IMR-90 (cell line): ENCODE data around the gene DAD1. TPM values are rescaled to one million over a fixed set of nuclear protein-coding genes. Genes with fewer than 3 reads are reported as not detected.
A peak's percentile ranks its signal among the peaks of the same experiment; 100 is the strongest.

Source experiments
- ATAC-seq: fragments of 200-7000 bp; cut with Tn5 transposase; 2 replicates; pipeline ENCODE4 v1.9.1; 2020; ENCODE audit warnings: low read depth, mild to moderate bottlenecking, moderate library complexity
- BruUV-seq: library from RNA; stranded (reverse); fragments of 400-500 nt; replicated peaks from 2 replicates; lab custom pipeline; 2021; lab: Mats Ljungman, UMichigan
- CTCF ChIA-PET: fragments of 300-600 bp; formaldehyde crosslinking; extraction: SDS; loops from one replicate; lab custom pipeline; 2021; ENCODE audit warnings: antibody characterized with exemption; lab: Yijun Ruan, JAX
- POLR2A ChIA-PET: fragments of 300-600 bp; sonication (Branson Sonifier 250); formaldehyde crosslinking; loops from one replicate; lab custom pipeline; 2022; ENCODE audit warnings: antibody characterized with exemption; ENCODE audit not compliant: unreplicated experiment; lab: Charles Lee
- DNase-seq: peaks from one replicate; pipeline ENCODE4 v3.0.0; 2013
- H2AFZ ChIP-seq: replicated peaks from 2 replicates; pipeline ENCODE3; 2013; ENCODE audit warnings: low read length, mild to moderate bottlenecking; ENCODE audit not compliant: poor library complexity
- H2AK5ac ChIP-seq: 2 replicates; pipeline ENCODE4 v1.6.1; 2013; ENCODE audit warnings: low read depth, low read length, inconsistent platforms
- H2AK9ac ChIP-seq: replicated peaks from 2 replicates; pipeline ENCODE3; 2013; ENCODE audit warnings: mild to moderate bottlenecking, low read depth, low read length, moderate library complexity; ENCODE audit not compliant: poor library complexity
- H2BK120ac ChIP-seq: 2 replicates; pipeline ENCODE4 v1.6.1; 2013; ENCODE audit warnings: low read depth, low read length, inconsistent platforms
- H2BK15ac ChIP-seq: 3 replicates; pipeline ENCODE4 v1.6.1; 2013; ENCODE audit warnings: low read depth, low read length, inconsistent platforms
- H2BK20ac ChIP-seq: 2 replicates; pipeline ENCODE4 v1.6.1; 2013; ENCODE audit warnings: low read depth, mild to moderate bottlenecking, inconsistent platforms, low read length, moderate library complexity
- H2BK5ac ChIP-seq: 2 replicates; pipeline ENCODE4 v1.6.1; 2013; ENCODE audit warnings: mild to moderate bottlenecking, low read depth, low read length, inconsistent platforms; ENCODE audit not compliant: poor library complexity, severe bottlenecking
- H3K14ac ChIP-seq: replicated peaks from 2 replicates; pipeline ENCODE4 v1.6.1; 2013; ENCODE audit warnings: low read depth, low read length, inconsistent platforms
- H3K18ac ChIP-seq: 2 replicates; pipeline ENCODE4 v1.6.1; 2013; ENCODE audit warnings: low read depth, low read length, control low read depth
- H3K23ac ChIP-seq: 2 replicates; pipeline ENCODE4 v1.6.1; 2013; ENCODE audit warnings: low read depth, low read length, inconsistent platforms
- H3K27ac ChIP-seq: 2 replicates; pipeline ENCODE4 v1.5.1; 2013; ENCODE audit warnings: mild to moderate bottlenecking, control low read depth, low read length; ENCODE audit not compliant: insufficient read depth
- H3K27me3 ChIP-seq: 2 replicates; pipeline ENCODE4 v1.6.1; 2013; ENCODE audit warnings: low read length; ENCODE audit not compliant: control insufficient read depth, insufficient read depth
- H3K36me3 ChIP-seq: 2 replicates; pipeline ENCODE4 v1.6.1; 2013; ENCODE audit warnings: low read length, mixed read lengths; ENCODE audit not compliant: control insufficient read depth, insufficient read depth
- H3K4ac ChIP-seq: 2 replicates; pipeline ENCODE4 v1.6.1; 2013; ENCODE audit warnings: low read depth, low read length, inconsistent platforms
- H3K4me1 ChIP-seq: 2 replicates; pipeline ENCODE4 v1.6.1; 2013; ENCODE audit warnings: low read length, mixed read lengths; ENCODE audit not compliant: control insufficient read depth, insufficient read depth
- H3K4me2 ChIP-seq: 2 replicates; pipeline ENCODE4 v1.6.1; 2013; ENCODE audit warnings: low read depth, mild to moderate bottlenecking, control low read depth, low read length, moderate library complexity
- H3K4me3 ChIP-seq: 2 replicates; pipeline ENCODE4 v1.5.1; 2013; ENCODE audit warnings: low read depth, mild to moderate bottlenecking, control low read depth, low read length, moderate library complexity; ENCODE audit not compliant: insufficient read depth
- H3K56ac ChIP-seq: 2 replicates; pipeline ENCODE4 v1.6.1; 2013; ENCODE audit warnings: low read length, inconsistent platforms; ENCODE audit not compliant: insufficient read depth; ENCODE audit errors: extremely low read depth
- H3K79me1 ChIP-seq, 2 experiments: 2 replicates each; pipeline ENCODE4 v1.6.1; 2013; ENCODE audit warnings: low read length in 2 of 2, inconsistent platforms in 1 of 2, low read depth in 1 of 2
- H3K9ac ChIP-seq: 2 replicates; pipeline ENCODE4 v1.6.1; 2013; ENCODE audit warnings: low read depth, low read length, control low read depth
- H3K9me1 ChIP-seq: 2 replicates; pipeline ENCODE4 v1.6.1; 2013; ENCODE audit warnings: low read length, inconsistent platforms; ENCODE audit not compliant: insufficient read depth
- H3K9me3 ChIP-seq: 2 replicates; pipeline ENCODE4 v1.6.1; 2013; ENCODE audit warnings: low read length; ENCODE audit not compliant: control insufficient read depth, insufficient read depth
- H4K20me1 ChIP-seq: 2 replicates; pipeline ENCODE4 v1.6.1; 2013; ENCODE audit warnings: low read length, inconsistent platforms; ENCODE audit not compliant: insufficient read depth
- H4K5ac ChIP-seq: 2 replicates; pipeline ENCODE4 v1.6.1; 2013; ENCODE audit warnings: mild to moderate bottlenecking, low read depth, low read length, control low read depth
- H4K8ac ChIP-seq, 2 experiments: 2 replicates each; pipeline ENCODE4 v1.6.1; 2013; ENCODE audit warnings: low read depth in 2 of 2, low read length in 2 of 2, control low read depth in 1 of 2, inconsistent platforms in 1 of 2
- H4K91ac ChIP-seq: 2 replicates; pipeline ENCODE4 v1.6.1; 2013; ENCODE audit warnings: low read depth, low read length, inconsistent platforms; ENCODE audit not compliant: insufficient read depth
- BHLHE40 ChIP-seq: fragments of 150-350 bp; IDR thresholded peaks from 2 replicates; pipeline ENCODE4 v1.6.1; 2016; ENCODE audit warnings: mild to moderate bottlenecking, low read depth, low read length
- CEBPB ChIP-seq: IDR thresholded peaks from 2 replicates; pipeline ENCODE4 v1.6.1; 2012; ENCODE audit warnings: low read depth, low read length, improper control_type of control experiment
- CHD1 ChIP-seq: IDR thresholded peaks from 2 replicates; pipeline ENCODE4 v1.6.1; 2012; ENCODE audit warnings: low read depth, low read length, improper control_type of control experiment
- CTCF ChIP-seq: conservative IDR thresholded peaks from 2 replicates; pipeline ENCODE4 v1.5.1; 2012; ENCODE audit warnings: mild to moderate bottlenecking, low read depth, low read length, improper control_type of control experiment
- FOS ChIP-seq: fragments of 150-350 bp; IDR thresholded peaks from 2 replicates; pipeline ENCODE4 v1.6.1; 2016; ENCODE audit warnings: low read depth, low read length
- MXI1 ChIP-seq: IDR thresholded peaks from 2 replicates; pipeline ENCODE4 v1.6.1; 2012; ENCODE audit warnings: low read depth, mild to moderate bottlenecking, low read length, moderate library complexity, borderline replicate concordance
- NFE2L2 ChIP-seq: fragments of 150-350 bp; IDR thresholded peaks from 2 replicates; pipeline ENCODE4 v1.6.1; 2016; ENCODE audit warnings: low read depth, mild to moderate bottlenecking, low read length
- POLR2A ChIP-seq: IDR thresholded peaks from 2 replicates; pipeline ENCODE4 v1.6.1; 2012; ENCODE audit warnings: mild to moderate bottlenecking, low read depth, low read length
- RCOR1 ChIP-seq: IDR thresholded peaks from 2 replicates; pipeline ENCODE4 v1.6.1; 2012; ENCODE audit warnings: mild to moderate bottlenecking, low read length, improper control_type of control experiment; ENCODE audit not compliant: insufficient replicate concordance
- RFX5 ChIP-seq: IDR thresholded peaks from 2 replicates; pipeline ENCODE4 v1.8.0; 2012; ENCODE audit warnings: low read depth, mild to moderate bottlenecking, low read length, moderate library complexity
- SMC3 ChIP-seq: fragments of 150-350 bp; IDR thresholded peaks from 2 replicates; pipeline ENCODE4 v1.6.1; 2016; ENCODE audit warnings: low read depth, mild to moderate bottlenecking, antibody characterized with exemption, low read length, moderate library complexity
- USF2 ChIP-seq: fragments of 150-350 bp; IDR thresholded peaks from 2 replicates; pipeline ENCODE4 v1.6.1; 2017; ENCODE audit warnings: mild to moderate bottlenecking, antibody characterized with exemption, low read length, low read depth
- WGBS, 2 experiments: methylation state at CpG; one replicate each; pipeline versions ENCODE4 v1.1.5 to v1.1.7; 2013; ENCODE audit warnings: missing lambda C conversion rate in 2 of 2; ENCODE audit not compliant: insufficient read length in 1 of 2; ENCODE audit errors: extremely low coverage in 2 of 2; 5-methylcytosine and 5-hydroxymethylcytosine counted together
- dilution Hi-C: fragments of 300-500 bp; cut with HindIII; formaldehyde crosslinking; loops from one replicate; pipeline ENCODE4 v1.14.3; 2018; ENCODE audit warnings: low sequenced_read_pairs; ENCODE audit not compliant: unreplicated experiment
- in situ Hi-C: fragments of 300-500 bp; cut with MboI; formaldehyde crosslinking; loops from 3 replicates; pipeline ENCODE4 v1.14.3; 2019; ENCODE audit warnings: low sequenced_read_pairs, inconsistent platforms, mixed read lengths
- intact Hi-C: fragments of 100-400 bp; cut with micrococcal nuclease; formaldehyde crosslinking; loops from 2 replicates; pipeline ENCODE4 v1.10.0; 2022
- polyA plus RNA-seq, 3 experiments: library from polyadenylated mRNA; depleted of rRNA; stranded (reverse); fragments of >200 nt; gene quantifications; 2 replicates each; pipeline ENCODE4 v1.2.3, GENCODE V29; 2012; ENCODE audit warnings: low replicate concordance in 1 of 3
- total RNA-seq: library from RNA; depleted of rRNA; stranded (reverse); fragments of >200 nt; gene quantifications from 2 replicates; pipeline ENCODE4 v1.2.3, GENCODE V29; 2012
- TF ChIP-seq, protein P1 (sequence below): fragments of 150-350 bp; IDR thresholded peaks from 2 replicates; pipeline ENCODE4 v1.6.1; 2016; ENCODE audit warnings: low read depth, mild to moderate bottlenecking, low read length, moderate library complexity, borderline replicate concordance

Gene DAD1
- total and polyA plus RNA-seq, 2 of the 4 experiments (the other 2 are of a cell fraction), result 396 to 496 TPM

- Histone ChIP-seq H3K4me3 (no peak overlapping the region), H3K18ac (peak overlapping the region; percentile 3; the same call in 1 of the 2 replicates), H4K5ac (no peak overlapping the region), H3K4me1 (peaks cover 23% of the 10 kb centered on the region), H4K20me1 (no peaks in the 10 kb centered on the region), H4K91ac (peak overlapping the region; percentile 68; the same call in 1 of the 2 replicates), H3K23ac (peak overlapping the region; percentile 65; the same call in 1 of the 2 replicates), H2AK9ac (peak overlapping the region; percentile 80), H3K4me2 (peak overlapping the region; percentile 37), H3K56ac (peak overlapping the region; percentile 20; the same call in 1 of the 2 replicates), H3K9me1 (peaks cover 33% of the 10 kb centered on the region), H4K8ac (peak overlapping the region; percentile 57 to 66), H3K9me3 (no peaks in the 10 kb centered on the region), H3K36me3 (no peaks in the 10 kb centered on the region), H2BK20ac (peak overlapping the region; percentile 88), H3K14ac (peak overlapping the region; percentile 71), H3K27ac (peak overlapping the region; percentile 10; the same call in 1 of the 2 replicates), H3K9ac (no peak overlapping the region), H3K4ac (peak overlapping the region; percentile 85), H2AK5ac (peak overlapping the region; percentile 76; the same call in 1 of the 2 replicates), H3K79me1 (no peaks in the 10 kb centered on the region), H2BK15ac (peak overlapping the region; percentile 62; the same call in 2 of the 3 replicates), H2AFZ (peak overlapping the region; percentile 73), H2BK120ac (peak overlapping the region; percentile 72), H3K27me3 (peaks cover 7% of the 10 kb centered on the region; the same call in 1 of the 2 replicates), H2BK5ac (peak overlapping the region; percentile 12)
- intact Hi-C loops, result loop anchor here (2.0 kb wide), 1 partner anchor 159 kb away; no protein-coding TSS in a partner anchor
- 0% methylated on average over 2 of the region's 9 CpGs; no CpG with 5 or more reads in 1 of the 2 experiments for WGBS, 2 experiments
- dilution Hi-C loops, result no loop called here
- ChIA-PET POLR2A (no interaction called here), CTCF (interaction anchor here (1.1 to 1.8 kb wide), 2 partner anchors 10 to 150 kb away, joined by 3 to 6 read pairs; no protein-coding TSS in a partner anchor)
- in situ Hi-C loops, result loop anchor here (25.0 kb wide), 1 partner anchor 766 kb away; the partner anchor contains the start of genes BCL2L2, PABPN1 and PPP1R3E
- ATAC-seq (peak; percentile 95), DNase-seq (peak; percentile 89)
- BruUV-seq, result no TSS peak
- TF ChIP-seq POLR2A (no peak), CEBPB (no peak), RFX5 (no peak), SMC3 (no peak), CTCF (no peak), RCOR1 (peak; percentile 50), NFE2L2 (no peak), MXI1 (no peak), CHD1 (no peak), USF2 (no peak), BHLHE40 (no peak), FOS (peak; percentile 64)
- TF ChIP-seq, protein P1, sequence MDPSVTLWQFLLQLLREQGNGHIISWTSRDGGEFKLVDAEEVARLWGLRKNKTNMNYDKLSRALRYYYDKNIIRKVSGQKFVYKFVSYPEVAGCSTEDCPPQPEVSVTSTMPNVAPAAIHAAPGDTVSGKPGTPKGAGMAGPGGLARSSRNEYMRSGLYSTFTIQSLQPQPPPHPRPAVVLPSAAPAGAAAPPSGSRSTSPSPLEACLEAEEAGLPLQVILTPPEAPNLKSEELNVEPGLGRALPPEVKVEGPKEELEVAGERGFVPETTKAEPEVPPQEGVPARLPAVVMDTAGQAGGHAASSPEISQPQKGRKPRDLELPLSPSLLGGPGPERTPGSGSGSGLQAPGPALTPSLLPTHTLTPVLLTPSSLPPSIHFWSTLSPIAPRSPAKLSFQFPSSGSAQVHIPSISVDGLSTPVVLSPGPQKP, result no peak
Observed at GRCh38 chr14:22545842-22546721, 42.9 kb downstream of the DAD1 start.
